HEK293T (cell line): Measurements from ENCODE around the gene AJM1.
"Not testable (repeated sequence)": the region's sequence is repeated elsewhere in the genome, so short reads cannot be mapped to it uniquely, and the experiment has no call there.

Experiments used
- CTCF ChIA-PET: fragments of 350-600 bp; formaldehyde crosslinking; extraction: SDS; loops from one replicate; lab custom pipeline; 2021; ENCODE audit warnings: antibody characterized with exemption, inconsistent platforms; lab: Yijun Ruan, JAX
- POLR2A ChIA-PET: fragments of 350-600 bp; formaldehyde crosslinking; extraction: SDS; loops from one replicate; lab custom pipeline; 2020; ENCODE audit warnings: antibody characterized with exemption, inconsistent platforms; lab: Yijun Ruan, JAX
- DNase-seq: peaks from one replicate; pipeline ENCODE4 v3.0.0; 2012; ENCODE audit warnings: mixed read lengths; ENCODE audit errors: extremely low spot score
- ARNT ChIP-seq: fragments of 450-650 bp; IDR thresholded peaks from 2 replicates; pipeline ENCODE4 v1.6.1; 2017; ENCODE audit warnings: mild to moderate bottlenecking
- BHLHE40 ChIP-seq: fragments of 450-650 bp; IDR thresholded peaks from 2 replicates; pipeline ENCODE4 v1.6.1; 2016; ENCODE audit warnings: mild to moderate bottlenecking, moderate library complexity, borderline replicate concordance
- CTBP1 ChIP-seq: fragments of 450-650 bp; IDR thresholded peaks from 2 replicates; pipeline ENCODE4 v1.6.1; 2016; ENCODE audit warnings: borderline replicate concordance
- ELF4 ChIP-seq: fragments of 450-650 bp; IDR thresholded peaks from 2 replicates; pipeline ENCODE4 v1.6.1; 2017; ENCODE audit warnings: antibody characterized with exemption
- FOXA1 ChIP-seq: fragments of 450-650 bp; IDR thresholded peaks from 2 replicates; pipeline ENCODE4 v1.6.1; 2016; ENCODE audit warnings: mild to moderate bottlenecking
- FOXK2 ChIP-seq: fragments of 450-650 bp; IDR thresholded peaks from 2 replicates; pipeline ENCODE4 v1.6.1; 2016; ENCODE audit warnings: mild to moderate bottlenecking
- FOXM1 ChIP-seq: fragments of 450-650 bp; IDR thresholded peaks from 2 replicates; pipeline ENCODE4 v1.6.1; 2017; ENCODE audit warnings: mild to moderate bottlenecking, borderline replicate concordance
- HDGF ChIP-seq: fragments of 450-650 bp; IDR thresholded peaks from 2 replicates; pipeline ENCODE4 v1.6.1; 2017; ENCODE audit warnings: antibody characterized with exemption, borderline replicate concordance
- L3MBTL2 ChIP-seq: fragments of 450-650 bp; conservative IDR thresholded peaks from 2 replicates; pipeline ENCODE4 v1.6.1; 2016; ENCODE audit warnings: mild to moderate bottlenecking
- LEF1 ChIP-seq: fragments of 450-650 bp; IDR thresholded peaks from 2 replicates; pipeline ENCODE4 v1.6.1; 2017; ENCODE audit warnings: mild to moderate bottlenecking, borderline replicate concordance
- NFRKB ChIP-seq: fragments of 450-650 bp; IDR thresholded peaks from 2 replicates; pipeline ENCODE4 v1.6.1; 2016; ENCODE audit warnings: mild to moderate bottlenecking, moderate library complexity
- SP1 ChIP-seq: fragments of 450-650 bp; IDR thresholded peaks from 2 replicates; pipeline ENCODE4 v1.6.1; 2017
- SUZ12 ChIP-seq: fragments of 450-650 bp; IDR thresholded peaks from 2 replicates; pipeline ENCODE4 v1.6.1; 2016; ENCODE audit warnings: mild to moderate bottlenecking
- TARDBP ChIP-seq: fragments of 450-650 bp; IDR thresholded peaks from 2 replicates; pipeline ENCODE4 v1.6.1; 2016
- ZNF384 ChIP-seq: fragments of 450-650 bp; IDR thresholded peaks from 2 replicates; pipeline ENCODE4 v1.6.1; 2016
- TF ChIP-seq, protein P1 (sequence below): fragments of 450-650 bp; IDR thresholded peaks from 2 replicates; pipeline ENCODE4 v1.6.1; 2016

AJM1 gene

DNA sequence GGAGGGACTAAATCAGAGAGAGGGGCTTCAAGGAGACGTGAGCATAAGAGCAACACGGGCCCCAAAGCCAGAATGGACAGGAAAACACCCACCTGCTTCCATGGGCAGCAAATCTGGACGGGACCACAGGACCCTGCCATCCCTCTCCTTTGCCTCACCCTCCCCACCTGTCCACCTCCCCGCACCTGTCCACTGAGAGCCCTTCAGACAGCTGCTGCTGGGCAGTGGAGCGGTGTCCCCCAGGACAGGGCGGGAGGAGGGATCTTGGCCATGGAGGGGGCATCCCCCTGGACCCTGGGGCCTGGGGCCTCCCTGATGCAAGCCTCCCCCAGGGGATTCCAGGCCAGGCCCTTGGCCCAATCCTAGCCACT, 43.6 kb upstream of the AJM1 start:
- no peak for DNase-seq
- POLR2A ChIA-PET, result interaction anchor here (2.0 kb wide), 1 partner anchor 9 kb away, joined by 6 read pairs; the partner anchor contains the start of gene RABL6
- CTCF ChIA-PET, result no interaction called here
- TF ChIP-seq FOXK2 (no peak), NFRKB (no peak), ZNF384 (no peak), ARNT (no peak), SUZ12 (no peak), L3MBTL2 (no peak), BHLHE40 (no peak), SP1 (no peak), LEF1 (no peak)
- TF ChIP-seq, protein P1, sequence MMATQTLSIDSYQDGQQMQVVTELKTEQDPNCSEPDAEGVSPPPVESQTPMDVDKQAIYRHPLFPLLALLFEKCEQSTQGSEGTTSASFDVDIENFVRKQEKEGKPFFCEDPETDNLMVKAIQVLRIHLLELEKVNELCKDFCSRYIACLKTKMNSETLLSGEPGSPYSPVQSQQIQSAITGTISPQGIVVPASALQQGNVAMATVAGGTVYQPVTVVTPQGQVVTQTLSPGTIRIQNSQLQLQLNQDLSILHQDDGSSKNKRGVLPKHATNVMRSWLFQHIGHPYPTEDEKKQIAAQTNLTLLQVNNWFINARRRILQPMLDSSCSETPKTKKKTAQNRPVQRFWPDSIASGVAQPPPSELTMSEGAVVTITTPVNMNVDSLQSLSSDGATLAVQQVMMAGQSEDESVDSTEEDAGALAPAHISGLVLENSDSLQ, result no peak

DNA sequence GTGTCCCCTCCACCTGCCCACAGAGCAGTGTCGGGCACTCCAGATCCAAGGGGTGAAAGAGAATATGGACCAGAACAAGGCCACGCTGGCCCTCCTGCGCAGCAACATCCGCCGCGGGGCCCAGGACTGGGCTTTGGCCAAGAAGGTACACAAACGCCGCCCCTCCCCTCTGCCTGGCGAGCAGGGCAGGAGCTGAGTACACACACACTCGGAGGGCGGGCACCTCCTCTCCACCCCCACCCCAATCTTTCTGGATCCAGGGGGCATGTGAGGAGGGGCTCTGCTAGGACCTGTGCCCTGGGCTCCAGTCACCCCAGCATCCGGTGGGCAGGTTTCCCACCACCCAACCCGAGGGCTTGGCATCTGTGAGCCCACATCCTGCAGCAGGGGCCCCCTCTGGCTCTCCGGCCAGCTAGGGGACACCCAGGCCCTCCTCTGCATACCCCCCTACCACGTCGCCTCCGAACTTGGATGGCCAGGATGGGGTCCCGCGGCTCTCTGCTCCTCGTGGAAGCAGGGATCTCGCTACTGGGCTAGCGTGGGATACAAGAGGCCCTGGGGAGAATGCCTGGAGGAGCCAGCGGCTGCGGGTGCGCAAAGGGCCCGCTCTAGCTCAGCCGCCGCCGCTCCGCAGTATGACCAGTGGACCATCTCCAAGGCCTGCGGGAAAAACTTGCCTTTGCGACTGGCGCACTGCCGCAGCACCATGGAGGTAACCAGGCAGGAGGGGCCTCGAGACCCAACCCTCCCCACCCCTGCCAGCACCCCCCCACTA, 43.0 kb upstream of the AJM1 start:
- CTCF ChIA-PET, result no interaction called here
- no peak for DNase-seq
- POLR2A ChIA-PET, result interaction anchor here (1.8 to 2.0 kb wide), 3 partner anchors 8 to 10 kb away, joined by 5 to 10 read pairs (median 6); partner anchors contain the start of genes RABL6 and TMEM141
- TF ChIP-seq ARNT (no peak), NFRKB (no peak), ELF4 (no peak), FOXK2 (no peak)

GRCh38 chr9:136799854-136800657, 42.2 kb upstream of the AJM1 start:
- POLR2A ChIA-PET, result interaction anchor here (1.1 to 1.9 kb wide), 3 partner anchors 9 to 48 kb away, joined by 3 to 10 read pairs (median 5); partner anchors contain the start of gene TMEM141
- TF ChIP-seq ELF4 (no peak), L3MBTL2 (peak; percentile 66)
- TF ChIP-seq, protein P1, result no peak
- CTCF ChIA-PET, result interaction anchor here (1.1 kb wide), 1 partner anchor 42 kb away, joined by 3 read pairs; the partner anchor contains the start of gene AJM1
- peak; percentile 88 for DNase-seq

DNA sequence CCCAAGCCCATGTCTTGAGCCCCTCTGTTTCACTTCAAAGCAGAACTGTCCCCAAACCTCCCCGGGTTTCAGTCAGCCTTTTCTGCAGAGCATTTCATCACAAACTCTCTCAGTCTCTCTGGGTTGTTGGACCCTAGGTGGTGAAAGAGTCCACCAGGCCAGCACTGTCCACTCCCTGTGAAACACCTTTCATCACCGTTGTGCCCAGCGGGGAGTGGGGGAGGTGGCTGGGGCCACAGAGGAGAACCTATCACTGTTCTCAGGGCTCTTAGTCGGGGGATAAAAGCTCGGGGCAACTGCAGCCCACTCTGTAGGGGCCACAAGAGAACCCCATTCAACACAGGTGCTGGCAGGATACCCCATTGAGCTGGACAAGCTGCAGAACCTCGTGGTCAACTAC, 40.0 kb upstream of the AJM1 start:
- ChIA-PET POLR2A (no interaction called here), CTCF (no interaction called here)
- TF ChIP-seq, protein P1, result no peak
- no peak for TF ChIP-seq ARNT
- no peak for TF ChIP-seq CTBP1
- TF ChIP-seq FOXM1, result no peak
- no peak for TF ChIP-seq TARDBP
- TF ChIP-seq SUZ12, result no peak
- TF ChIP-seq LEF1, result no peak
- no peak for TF ChIP-seq HDGF
- TF ChIP-seq ELF4, result no peak
- TF ChIP-seq ZNF384, result no peak
- no peak for TF ChIP-seq BHLHE40
- TF ChIP-seq NFRKB, result no peak
- TF ChIP-seq FOXK2, result no peak
- no peak for TF ChIP-seq L3MBTL2
- TF ChIP-seq SP1, result no peak
- no peak for TF ChIP-seq FOXA1
- no peak for DNase-seq

DNA sequence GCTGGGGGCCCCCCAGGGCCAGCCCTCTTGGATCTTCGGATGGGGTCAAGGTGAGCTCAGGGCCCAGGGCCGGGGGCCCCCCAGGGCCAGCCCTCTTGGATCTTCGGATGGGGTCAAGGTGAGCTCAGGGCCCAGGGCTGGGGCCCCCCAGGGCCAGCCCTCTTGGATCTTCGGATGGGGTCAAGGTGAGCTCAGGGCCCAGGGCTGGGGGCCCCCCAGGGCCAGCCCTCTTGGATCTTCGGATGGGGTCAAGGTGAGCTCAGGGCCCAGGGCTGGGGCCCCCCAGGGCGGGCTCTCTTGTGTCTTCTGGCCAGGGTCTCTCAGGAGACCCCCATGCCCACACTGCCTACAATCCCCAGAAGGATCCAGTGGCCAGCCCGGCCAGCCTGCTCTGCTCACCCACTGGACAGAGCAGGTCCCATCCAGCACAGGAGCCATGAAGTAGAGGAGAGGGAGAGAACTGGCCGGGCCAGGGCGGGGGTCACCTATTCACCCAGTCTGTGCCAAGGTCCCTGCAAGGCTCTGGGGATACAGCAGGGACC, 39.2 kb upstream of the AJM1 start:
- DNase-seq, CTCF ChIA-PET, POLR2A ChIA-PET: not testable (repeated sequence)

GRCh38 chr9:136803551-136804508, 38.4 kb upstream of the AJM1 start:
- DNase-seq, result no peak
- TF ChIP-seq CTBP1, result no peak
- no peak for TF ChIP-seq HDGF
- no peak for TF ChIP-seq BHLHE40
- TF ChIP-seq SP1, result no peak
- no peak for TF ChIP-seq FOXK2
- no peak for TF ChIP-seq SUZ12
- no peak for TF ChIP-seq FOXA1
- CTCF ChIA-PET, result interaction anchor here (0.8 kb wide), 1 partner anchor 144 kb away, joined by 3 read pairs; no protein-coding TSS in a partner anchor
- POLR2A ChIA-PET, result no interaction called here
